Measurements from ENCODE around the gene SF1.

GRCh38 chr11:64744544-64745188 lies 33.7 kb downstream of the SF1 start:
- TF ChIP-seq BACH1 (IDR thresholded peaks at IDR 0.05; ENCODE audit: low read length) (no peak), EGR1 (IDR thresholded peaks at IDR 0.05; ENCODE audit: borderline replicate concordance, low read depth, low read length) (0 out of 2 replicates have a peak, but pooled peaks have one; percentile 25), EZH2 (IDR thresholded peaks at IDR 0.05; ENCODE audit: low read depth, low read length, severe bottlenecking) (no peak), TAF1 (IDR thresholded peaks at IDR 0.05; ENCODE audit: low read depth, low read length) (no peak), MAFK (IDR thresholded peaks at IDR 0.05; ENCODE audit: low read depth, low read length) (no peak), POLR2A (IDR thresholded peaks at IDR 0.05; ENCODE audit: control extremely low read depth in 1 of 2, low read depth in 2 of 2, low read length in 2 of 2) (no peak), PHF8 (conservative IDR thresholded peaks at IDR 0.05; ENCODE audit: low read depth, low read length) (no peak)

Data from H1 (cell line).